Retinal pigment epithelial cell (primary cell): ENCODE measurements around the gene DLG1.

ENCODE experiments used
- DNase-seq: peaks from one replicate; pipeline ENCODE4 v3.0.0-alpha.2; 2010; ENCODE audit warnings: low read depth
- H3K4me3 ChIP-seq: 2 replicates; pipeline ENCODE4 v1.5.1; 2011; ENCODE audit warnings: mild to moderate bottlenecking, low read length, control low read depth, moderate library complexity
- CTCF ChIP-seq: conservative IDR thresholded peaks from 2 replicates; pipeline ENCODE4 v1.5.1; 2011; ENCODE audit warnings: low read depth, low read length, control low read depth, inconsistent platforms

The DLG1 gene

GRCh38 chr3:197171481-197172067 is 126.8 kb downstream of the DLG1 start:
- no peak overlapping the region for H3K4me3 ChIP-seq
- TF ChIP-seq CTCF = no peak
- DNase-seq = no peak

GRCh38 chr3:197169028-197169427 is 129.4 kb downstream of the DLG1 start:
- TF ChIP-seq CTCF = no peak
- no peak overlapping the region for H3K4me3 ChIP-seq
- no peak for DNase-seq

- peak; percentile 66 for DNase-seq
- no peak for TF ChIP-seq CTCF
- H3K4me3 ChIP-seq = no peak overlapping the region
Observed at GRCh38 chr3:197168606-197169005, 129.8 kb downstream of the DLG1 start.

GRCh38 chr3:197168063-197168462 is 130.3 kb downstream of the DLG1 start:
- no peak for DNase-seq
- TF ChIP-seq CTCF = no peak
- no peak overlapping the region for H3K4me3 ChIP-seq

- DNase-seq = no peak
- TF ChIP-seq CTCF = no peak
- H3K4me3 ChIP-seq = no peak overlapping the region
Observed at GRCh38 chr3:197167549-197167948, 130.9 kb downstream of the DLG1 start.

GRCh38 chr3:197165890-197166289 is 132.5 kb downstream of the DLG1 start:
- H3K4me3 ChIP-seq = no peak overlapping the region
- no peak for TF ChIP-seq CTCF
- no peak for DNase-seq

GRCh38 chr3:197155046-197155445 is 143.4 kb downstream of the DLG1 start:
- no peak for DNase-seq
- no peak overlapping the region for H3K4me3 ChIP-seq
- no peak for TF ChIP-seq CTCF
